Measurements from ENCODE around the gene KTN1.

DNA sequence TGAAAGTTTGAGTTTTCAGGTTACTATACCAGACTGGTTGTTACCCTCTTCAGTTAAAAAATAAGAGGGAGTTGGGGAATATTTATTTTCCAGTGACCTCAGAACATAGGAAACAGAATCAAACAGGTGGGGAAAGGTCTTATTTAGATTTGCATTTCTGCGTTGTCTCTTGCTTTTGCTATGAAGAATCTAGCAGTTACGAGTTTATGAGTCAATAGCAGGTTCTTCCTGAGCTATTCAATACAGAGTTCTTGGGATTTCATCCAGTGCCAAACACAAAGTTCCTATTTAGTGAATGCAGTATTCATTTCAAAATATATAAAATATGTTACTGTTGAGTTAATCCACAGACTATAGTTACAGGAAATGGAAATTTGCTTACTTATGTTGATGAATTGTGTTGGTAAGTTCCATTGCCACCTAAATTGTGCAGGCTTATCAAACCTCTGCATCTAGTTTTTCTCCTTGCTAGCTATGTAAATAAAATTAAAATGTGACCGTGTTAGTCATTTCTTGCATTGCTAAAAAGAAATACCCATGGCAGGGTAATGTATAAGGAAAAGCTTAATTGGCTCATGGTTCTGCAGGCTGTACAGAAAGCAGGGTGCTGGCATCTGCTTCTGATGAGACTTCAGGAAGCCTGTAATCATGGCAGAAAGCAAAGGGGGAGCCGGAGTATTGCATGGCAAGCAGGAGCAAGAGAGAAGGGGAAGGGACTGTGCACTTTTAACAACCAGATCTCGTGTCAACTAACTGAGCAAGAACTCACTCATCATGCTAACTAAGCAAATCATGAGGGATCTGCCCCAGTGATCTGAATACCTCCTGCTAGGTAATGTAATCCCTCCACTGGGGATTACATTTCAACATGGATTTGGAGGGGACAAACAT, 110.2 kb downstream of the KTN1 start:
- TF ChIP-seq, protein P1, sequence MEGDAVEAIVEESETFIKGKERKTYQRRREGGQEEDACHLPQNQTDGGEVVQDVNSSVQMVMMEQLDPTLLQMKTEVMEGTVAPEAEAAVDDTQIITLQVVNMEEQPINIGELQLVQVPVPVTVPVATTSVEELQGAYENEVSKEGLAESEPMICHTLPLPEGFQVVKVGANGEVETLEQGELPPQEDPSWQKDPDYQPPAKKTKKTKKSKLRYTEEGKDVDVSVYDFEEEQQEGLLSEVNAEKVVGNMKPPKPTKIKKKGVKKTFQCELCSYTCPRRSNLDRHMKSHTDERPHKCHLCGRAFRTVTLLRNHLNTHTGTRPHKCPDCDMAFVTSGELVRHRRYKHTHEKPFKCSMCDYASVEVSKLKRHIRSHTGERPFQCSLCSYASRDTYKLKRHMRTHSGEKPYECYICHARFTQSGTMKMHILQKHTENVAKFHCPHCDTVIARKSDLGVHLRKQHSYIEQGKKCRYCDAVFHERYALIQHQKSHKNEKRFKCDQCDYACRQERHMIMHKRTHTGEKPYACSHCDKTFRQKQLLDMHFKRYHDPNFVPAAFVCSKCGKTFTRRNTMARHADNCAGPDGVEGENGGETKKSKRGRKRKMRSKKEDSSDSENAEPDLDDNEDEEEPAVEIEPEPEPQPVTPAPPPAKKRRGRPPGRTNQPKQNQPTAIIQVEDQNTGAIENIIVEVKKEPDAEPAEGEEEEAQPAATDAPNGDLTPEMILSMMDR (IDR thresholded peaks at IDR 0.05): no peak
- TF ChIP-seq ZFX (IDR thresholded peaks at IDR 0.05; ENCODE audit: borderline replicate concordance): no peak

Measured in 22Rv1 (cell line).